Colonic mucosa (tissue), 4 donors: Measurements from ENCODE around the gene EXOC4. TPM values are rescaled to one million over a fixed set of nuclear protein-coding genes. Genes with fewer than 3 reads are reported as not detected.

Experiments used
- DNase-seq: peaks from one replicate; pipeline ENCODE4 v3.0.0-alpha.2; 2020
- H3K27ac ChIP-seq: fragments of 200-600 bp; one replicate; pipeline ENCODE4 v1.8.0; 2021
- H3K27me3 ChIP-seq: fragments of 200-600 bp; one replicate; pipeline ENCODE4 v1.8.0; 2021
- H3K36me3 ChIP-seq: fragments of 200-600 bp; one replicate; pipeline ENCODE4 v1.8.0; 2021
- H3K4me1 ChIP-seq: fragments of 200-600 bp; one replicate; pipeline ENCODE4 v1.8.0; 2021; ENCODE audit warnings: mild to moderate bottlenecking
- H3K4me3 ChIP-seq: fragments of 200-600 bp; one replicate; pipeline ENCODE4 v1.8.0; 2021
- H3K9ac ChIP-seq, 2 donors: one replicate each; pipeline ENCODE4 v1.7.0; 2013; ENCODE audit warnings: control low read depth in 2 of 2, low read depth in 2 of 2, low read length in 2 of 2
- H3K9me3 ChIP-seq: fragments of 200-600 bp; one replicate; pipeline ENCODE4 v1.8.0; 2021
- CTCF ChIP-seq: fragments of 200-600 bp; IDR thresholded peaks from one replicate; pipeline ENCODE4 v1.8.0; 2022; ENCODE audit warnings: antibody characterized with exemption, mild to moderate bottlenecking
- intact Hi-C: fragments of 100-400 bp; cut with DNase I; formaldehyde crosslinking; loops from one replicate; pipeline ENCODE4 v1.14.1; 2022
- total RNA-seq, 2 donors: library from RNA; stranded (reverse); fragmentation: NEBNext Ultra II Directional in 1 of 2; extraction: Animal tissue kit (Norgen Biotek cat#: 25700) in 1 of 2; gene quantifications; one replicate each; pipeline ENCODE4 v1.2.1, GENCODE V29; 2021
- donor health status: healthy.
- donor health status: DM: no; HTN: no; CAD: no.
- donor health status: DM: no; HTN: no; CAD: no.

EXOC4 gene
- total RNA-seq, 2 donors from 2014 or later, result 61.1 to 73.3 TPM

GRCh38 chr7:133330085-133330484 lies 77.2 kb downstream of the EXOC4 start:
- Histone ChIP-seq H3K4me1 (no peaks in the 10 kb centered on the region), H3K9me3 (no peaks in the 10 kb centered on the region), H3K27me3 (no peaks in the 10 kb centered on the region), H3K4me3 (no peak overlapping the region), H3K27ac (no peak overlapping the region), H3K36me3 (no peaks in the 10 kb centered on the region), H3K9ac (no peak overlapping the region)
- no peak for TF ChIP-seq CTCF
- intact Hi-C loops, result no loop called here
- DNase-seq, result no peak

GRCh38 chr7:133331861-133332260 lies 79.0 kb downstream of the EXOC4 start:
- Histone ChIP-seq H3K9ac (no peak overlapping the region), H3K27ac (no peak overlapping the region), H3K4me1 (no peaks in the 10 kb centered on the region), H3K9me3 (no peaks in the 10 kb centered on the region), H3K27me3 (no peaks in the 10 kb centered on the region), H3K36me3 (no peaks in the 10 kb centered on the region), H3K4me3 (no peak overlapping the region)
- DNase-seq, result no peak
- TF ChIP-seq CTCF, result no peak
- intact Hi-C loops, result no loop called here

GRCh38 chr7:133339772-133340171 lies 86.9 kb downstream of the EXOC4 start:
- Histone ChIP-seq H3K9me3 (no peaks in the 10 kb centered on the region), H3K4me3 (no peak overlapping the region), H3K27ac (no peak overlapping the region), H3K9ac (no peak overlapping the region), H3K36me3 (no peaks in the 10 kb centered on the region), H3K27me3 (no peaks in the 10 kb centered on the region), H3K4me1 (no peaks in the 10 kb centered on the region)
- DNase-seq, result no peak
- TF ChIP-seq CTCF, result no peak
- intact Hi-C loops, result no loop called here

GRCh38 chr7:133344275-133344674 lies 91.4 kb downstream of the EXOC4 start:
- no peak overlapping the region for H3K4me3 ChIP-seq
- H3K4me1 ChIP-seq, result no peaks in the 10 kb centered on the region
- intact Hi-C loops, result no loop called here
- DNase-seq, result no peak
- no peaks in the 10 kb centered on the region for H3K36me3 ChIP-seq
- H3K9me3 ChIP-seq, result no peaks in the 10 kb centered on the region
- H3K27ac ChIP-seq, result no peak overlapping the region
- TF ChIP-seq CTCF, result no peak
- no peaks in the 10 kb centered on the region for H3K27me3 ChIP-seq
- no peak overlapping the region for H3K9ac ChIP-seq

- Histone ChIP-seq H3K9me3 (no peaks in the 10 kb centered on the region), H3K4me1 (no peaks in the 10 kb centered on the region), H3K36me3 (no peaks in the 10 kb centered on the region), H3K27ac (no peak overlapping the region), H3K9ac (no peak overlapping the region), H3K27me3 (no peaks in the 10 kb centered on the region), H3K4me3 (no peak overlapping the region)
- intact Hi-C loops, result no loop called here
- TF ChIP-seq CTCF, result no peak
- DNase-seq, result no peak
These were observed 93.0 kb downstream of the EXOC4 start for GRCh38 chr7:133345690-133346421.
